ENCODE data around the gene ALDOA. TPM values are rescaled to one million over a fixed set of nuclear protein-coding genes. Genes with fewer than 3 reads are reported as not detected.

Gene ALDOA
- total RNA-seq, 2 donors from 2014 or later, result 2,548 to 2,783 TPM

DNA sequence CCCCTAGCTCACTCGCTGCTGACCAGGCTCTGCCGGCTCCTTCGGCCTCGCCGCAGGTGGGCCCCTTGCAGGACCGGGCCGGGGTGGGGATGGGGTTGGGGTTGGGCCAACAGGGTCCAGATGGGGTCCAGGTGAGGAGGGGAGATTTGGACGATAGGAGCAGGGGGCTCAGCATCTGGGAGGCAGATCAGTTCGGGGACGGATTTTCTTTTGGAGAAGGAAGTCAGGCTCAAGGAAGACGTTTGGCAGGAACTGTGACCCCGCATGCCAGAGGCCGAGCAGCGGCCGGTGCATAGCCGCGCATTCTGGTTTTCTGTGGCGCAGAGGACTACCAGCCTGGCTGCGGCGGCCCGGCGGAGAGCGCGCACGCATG lies 845 bp upstream of the ALDOA start:
- ATAC-seq (peak in 1 of 2 donors; percentile 1), DNase-seq (no peak)
- intact Hi-C loops (cut with DNase I), result no loop called here

DNA sequence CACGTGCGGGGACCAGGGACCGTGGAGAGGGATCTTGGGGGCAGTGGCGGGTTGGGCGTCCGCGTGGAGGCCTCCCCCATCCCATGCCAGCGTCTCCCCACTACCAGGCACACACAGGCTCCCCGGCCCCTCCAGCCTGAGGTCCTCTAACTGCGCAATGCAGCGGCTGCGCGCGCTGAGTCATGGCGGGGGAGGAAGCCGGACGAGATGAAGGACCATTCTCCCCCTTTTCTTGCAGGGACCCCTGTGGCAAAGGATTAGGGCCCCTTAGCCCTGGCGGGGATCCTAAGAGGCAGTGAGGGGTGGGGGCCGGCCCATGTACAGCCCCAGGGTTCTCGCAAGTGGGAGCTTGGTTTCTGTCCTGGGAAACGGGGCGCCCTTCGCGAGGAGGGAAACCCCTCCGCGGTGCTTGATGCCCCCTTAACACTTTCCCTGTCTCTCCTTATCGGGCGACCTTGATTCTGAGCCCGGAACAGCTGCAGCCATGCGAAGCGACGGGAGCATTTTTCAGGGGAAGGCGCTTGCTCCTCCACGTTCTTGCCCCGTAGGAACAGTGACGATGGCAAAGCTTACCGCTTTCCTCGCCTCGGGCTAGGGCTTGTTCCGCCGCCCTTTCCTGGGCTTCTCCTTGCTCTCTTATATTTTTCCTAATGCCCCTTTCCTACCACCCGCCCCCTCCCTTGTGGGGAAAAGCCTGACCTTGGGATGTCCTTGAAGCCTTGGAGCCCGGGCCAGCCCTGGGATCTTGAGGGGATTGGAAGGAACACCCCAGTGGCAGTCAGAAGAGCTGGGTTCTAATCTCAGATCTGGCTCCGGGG lies 592 bp downstream of the ALDOA start:
- no peak for DNase-seq
- intact Hi-C loops (cut with DNase I), result no loop called here
- peak; percentile 3 to 18 for ATAC-seq

DNA sequence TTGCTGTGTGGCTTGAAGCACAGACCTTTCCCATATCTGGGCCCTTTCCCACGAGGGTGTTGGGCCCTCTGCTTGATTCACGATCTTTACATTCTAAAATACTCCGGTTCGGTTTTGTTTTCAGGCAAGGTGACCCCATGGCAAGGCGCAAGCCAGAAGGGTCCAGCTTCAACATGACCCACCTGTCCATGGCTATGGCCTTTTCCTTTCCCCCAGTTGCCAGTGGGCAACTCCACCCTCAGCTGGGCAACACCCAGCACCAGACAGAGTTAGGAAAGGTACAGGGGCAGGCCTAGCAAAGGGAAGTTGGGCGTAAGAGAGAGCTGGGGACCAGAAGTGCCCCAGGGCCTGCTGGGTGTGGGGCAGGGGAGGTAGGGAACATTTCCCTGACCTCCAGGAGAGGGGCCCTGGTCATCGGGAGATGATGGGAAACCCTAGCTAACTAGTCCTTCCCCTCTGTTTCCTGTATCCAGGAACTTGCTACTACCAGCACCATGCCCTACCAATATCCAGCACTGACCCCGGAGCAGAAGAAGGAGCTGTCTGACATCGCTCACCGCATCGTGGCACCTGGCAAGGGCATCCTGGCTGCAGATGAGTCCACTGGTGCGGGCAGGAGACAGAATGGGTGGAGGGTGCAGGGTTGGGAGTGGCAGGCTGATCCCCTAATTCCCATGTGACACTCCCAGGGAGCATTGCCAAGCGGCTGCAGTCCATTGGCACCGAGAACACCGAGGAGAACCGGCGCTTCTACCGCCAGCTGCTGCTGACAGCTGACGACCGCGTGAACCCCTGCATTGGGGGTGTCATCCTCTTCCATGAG lies 1.4 kb downstream of the ALDOA start:
- peak; percentile 60 for DNase-seq
- intact Hi-C loops (cut with DNase I), result no loop called here
- no peak for ATAC-seq

DNA sequence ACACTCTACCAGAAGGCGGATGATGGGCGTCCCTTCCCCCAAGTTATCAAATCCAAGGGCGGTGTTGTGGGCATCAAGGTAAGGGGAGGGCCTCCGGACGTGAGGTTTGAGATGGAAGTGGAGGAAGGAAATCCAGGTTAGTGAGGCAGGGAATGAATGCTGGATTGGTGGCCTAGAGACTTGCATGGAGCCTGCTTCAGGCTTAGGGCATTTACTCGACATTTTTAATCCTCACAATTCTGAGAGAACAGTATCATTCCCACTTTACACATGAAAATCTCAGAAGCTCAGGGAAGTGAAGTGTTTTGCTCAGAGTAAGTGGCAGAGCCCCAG lies 2.0 kb downstream of the ALDOA start:
- ATAC-seq, result no peak
- intact Hi-C loops (cut with DNase I), result no loop called here
- DNase-seq, result no peak

DNA sequence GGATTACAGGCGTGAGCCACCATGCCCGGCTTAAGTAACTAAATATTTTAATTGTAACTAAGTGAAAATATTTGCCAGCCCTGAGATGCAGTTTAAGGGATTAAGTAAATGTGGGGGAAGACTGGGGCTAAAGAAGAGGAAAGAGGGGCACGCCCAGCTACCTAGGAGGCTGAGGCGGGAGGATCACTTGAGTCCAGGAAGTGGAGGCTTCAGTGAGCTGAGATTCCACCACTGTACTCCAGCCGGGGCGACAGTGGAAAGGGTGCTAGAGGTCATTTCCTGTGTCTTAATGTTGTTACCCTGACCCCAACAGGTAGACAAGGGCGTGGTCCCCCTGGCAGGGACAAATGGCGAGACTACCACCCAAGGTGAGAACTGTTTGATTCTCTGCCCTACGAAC lies 2.8 kb downstream of the ALDOA start:
- ATAC-seq, result no peak
- intact Hi-C loops (cut with DNase I), result no loop called here
- DNase-seq, result no peak

DNA sequence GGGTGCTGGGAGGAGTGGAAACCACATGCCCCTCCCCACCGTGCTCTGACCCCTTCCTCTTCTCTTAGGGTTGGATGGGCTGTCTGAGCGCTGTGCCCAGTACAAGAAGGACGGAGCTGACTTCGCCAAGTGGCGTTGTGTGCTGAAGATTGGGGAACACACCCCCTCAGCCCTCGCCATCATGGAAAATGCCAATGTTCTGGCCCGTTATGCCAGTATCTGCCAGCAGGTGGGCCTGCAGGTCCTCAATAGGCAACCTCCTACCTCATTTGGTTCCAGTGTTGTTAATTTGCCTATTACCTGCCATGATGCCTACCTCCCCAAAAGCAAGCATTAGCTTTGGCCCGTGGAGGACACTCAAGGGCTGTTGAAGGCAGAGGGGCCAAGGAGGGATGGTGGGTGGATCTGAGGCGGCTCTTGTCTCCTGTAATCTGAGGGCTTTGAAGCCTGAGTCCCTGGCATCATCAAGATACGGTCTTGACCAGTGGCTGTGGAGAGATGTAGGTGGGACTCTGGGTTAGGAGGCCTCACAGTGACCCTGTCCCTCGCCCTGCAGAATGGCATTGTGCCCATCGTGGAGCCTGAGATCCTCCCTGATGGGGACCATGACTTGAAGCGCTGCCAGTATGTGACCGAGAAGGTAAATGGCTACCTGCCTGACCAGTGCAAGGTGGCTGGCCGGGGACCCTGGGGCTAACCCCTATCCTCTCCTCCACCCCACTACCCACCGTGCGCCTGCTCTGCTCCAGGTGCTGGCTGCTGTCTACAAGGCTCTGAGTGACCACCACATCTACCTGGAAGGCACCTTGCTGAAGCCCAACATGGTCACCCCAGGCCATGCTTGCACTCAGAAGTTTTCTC lies 3.4 kb downstream of the ALDOA start:
- DNase-seq, result no peak
- intact Hi-C loops (cut with DNase I), result no loop called here
- ATAC-seq, result no peak

DNA sequence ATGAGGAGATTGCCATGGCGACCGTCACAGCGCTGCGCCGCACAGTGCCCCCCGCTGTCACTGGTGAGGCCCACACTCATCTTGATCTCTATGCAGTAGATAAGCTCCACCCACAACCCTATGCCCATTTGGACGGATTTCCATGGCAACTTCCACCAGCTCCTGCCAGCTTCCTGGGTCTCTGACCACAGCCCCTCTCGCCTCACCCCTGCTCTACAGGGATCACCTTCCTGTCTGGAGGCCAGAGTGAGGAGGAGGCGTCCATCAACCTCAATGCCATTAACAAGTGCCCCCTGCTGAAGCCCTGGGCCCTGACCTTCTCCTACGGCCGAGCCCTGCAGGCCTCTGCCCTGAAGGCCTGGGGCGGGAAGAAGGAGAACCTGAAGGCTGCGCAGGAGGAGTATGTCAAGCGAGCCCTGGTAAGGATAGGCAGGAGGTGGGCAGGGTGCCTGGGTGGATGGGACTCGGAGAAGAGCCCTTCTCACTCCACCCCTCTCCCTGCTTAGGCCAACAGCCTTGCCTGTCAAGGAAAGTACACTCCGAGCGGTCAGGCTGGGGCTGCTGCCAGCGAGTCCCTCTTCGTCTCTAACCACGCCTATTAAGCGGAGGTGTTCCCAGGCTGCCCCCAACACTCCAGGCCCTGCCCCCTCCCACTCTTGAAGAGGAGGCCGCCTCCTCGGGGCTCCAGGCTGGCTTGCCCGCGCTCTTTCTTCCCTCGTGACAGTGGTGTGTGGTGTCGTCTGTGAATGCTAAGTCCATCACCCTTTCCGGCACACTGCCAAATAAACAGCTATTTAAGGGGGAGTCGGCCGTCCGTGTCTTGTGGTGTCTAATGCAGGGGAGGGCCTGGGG lies 4.3 kb downstream of the ALDOA start:
- DNase-seq, result no peak

DNA sequence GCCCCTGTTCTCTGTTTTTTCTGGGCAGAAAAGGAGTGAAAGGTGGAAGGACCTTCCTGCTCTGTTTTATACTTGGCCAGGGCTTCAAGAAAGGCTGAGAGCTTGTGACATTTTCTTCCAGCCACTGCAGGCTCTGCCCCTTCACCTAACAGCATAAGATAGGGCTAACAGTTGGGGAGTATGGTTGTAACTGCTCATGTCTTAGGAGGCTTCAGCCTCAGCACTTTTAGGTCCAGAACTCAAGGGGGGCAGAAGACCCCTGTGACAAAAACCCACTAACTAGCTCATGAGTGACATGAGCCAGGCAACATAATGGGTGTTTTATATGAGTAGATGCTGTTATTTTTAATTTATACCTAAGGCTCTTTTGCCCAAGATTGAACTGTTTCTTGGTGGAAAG lies 4.9 kb downstream of the ALDOA start:
- intact Hi-C loops (cut with DNase I), result no loop called here
- DNase-seq (no peak), ATAC-seq (no peak)

More for the DNA sequence above, 4.3 kb downstream of the ALDOA start:
- intact Hi-C loops (cut with DNase I), result no loop called here
- ATAC-seq, result no peak

DNA sequence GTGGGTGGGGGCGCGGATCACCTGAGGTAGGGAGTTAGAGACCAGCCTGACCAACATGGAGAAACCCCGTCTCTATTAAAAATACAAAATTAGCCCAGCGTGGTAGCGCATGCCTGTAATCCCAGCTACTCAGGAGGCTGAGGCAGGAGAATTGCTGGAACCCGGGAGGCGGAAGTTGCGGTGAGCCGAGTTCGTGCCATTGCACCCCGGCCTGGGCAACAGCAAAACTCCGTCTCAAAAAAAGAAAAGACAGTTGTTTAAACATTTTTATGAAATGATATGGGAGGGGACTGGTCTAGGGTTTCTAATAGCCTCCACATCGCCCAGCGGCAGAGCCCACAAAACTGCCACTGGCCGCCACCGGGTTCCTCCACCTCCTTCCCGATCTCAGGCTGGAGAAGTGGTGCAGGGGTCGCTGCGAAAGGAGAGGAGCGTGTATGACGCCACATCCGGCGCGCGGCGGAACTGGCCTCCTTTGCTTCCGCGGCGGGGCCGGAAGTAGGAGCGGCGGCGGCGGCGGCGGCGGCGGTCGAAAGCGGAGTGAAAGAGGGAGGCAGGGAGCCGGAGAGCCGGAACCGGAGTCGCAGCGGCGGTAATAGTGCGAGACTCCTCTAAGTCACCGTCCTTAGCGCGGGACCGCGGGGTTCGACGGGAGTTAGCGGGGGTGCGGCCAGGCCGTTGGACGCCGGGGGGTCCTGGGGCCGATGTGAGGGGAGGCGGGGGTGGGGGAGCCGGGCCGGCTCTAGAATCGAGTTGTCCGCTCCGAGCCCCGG lies 10.1 kb downstream of the ALDOA start, which contains the start of gene PPP4C:
Gene PPP4C (plus strand): TSS at position 492 of the 773 bp plus-strand sequence. CDS start 384 bp downstream, outside the sequence.
- intact Hi-C loops (cut with DNase I), result no loop called here
- ATAC-seq, result peak; percentile 96 to 97
- peak; percentile 94 for DNase-seq

DNA sequence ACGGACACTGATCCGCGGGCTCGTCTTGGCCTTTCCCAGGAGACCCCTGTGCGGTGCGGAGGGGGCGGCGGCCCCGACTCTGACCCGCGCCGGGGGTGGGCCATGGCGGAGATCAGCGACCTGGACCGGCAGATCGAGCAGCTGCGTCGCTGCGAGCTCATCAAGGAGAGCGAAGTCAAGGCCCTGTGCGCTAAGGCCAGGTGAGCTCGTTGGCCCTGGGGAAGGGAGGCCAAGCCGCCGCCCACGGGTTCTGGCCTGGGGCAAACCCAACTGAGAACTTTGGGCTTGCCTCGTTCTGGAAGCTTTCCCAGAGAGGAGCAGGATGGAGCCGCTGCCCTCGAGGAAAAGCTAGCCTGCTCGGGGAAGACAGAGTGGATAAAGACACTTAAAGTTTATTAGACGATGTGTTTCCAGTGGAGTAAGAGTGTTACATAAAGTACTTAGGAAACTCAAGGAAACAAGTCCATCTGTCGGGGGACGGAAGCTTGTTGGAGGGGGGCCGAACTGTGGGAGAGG lies 10.8 kb downstream of the ALDOA start:
- DNase-seq (no peak), ATAC-seq (peak; percentile 17 to 19)
- intact Hi-C loops (cut with DNase I), result no loop called here

DNA sequence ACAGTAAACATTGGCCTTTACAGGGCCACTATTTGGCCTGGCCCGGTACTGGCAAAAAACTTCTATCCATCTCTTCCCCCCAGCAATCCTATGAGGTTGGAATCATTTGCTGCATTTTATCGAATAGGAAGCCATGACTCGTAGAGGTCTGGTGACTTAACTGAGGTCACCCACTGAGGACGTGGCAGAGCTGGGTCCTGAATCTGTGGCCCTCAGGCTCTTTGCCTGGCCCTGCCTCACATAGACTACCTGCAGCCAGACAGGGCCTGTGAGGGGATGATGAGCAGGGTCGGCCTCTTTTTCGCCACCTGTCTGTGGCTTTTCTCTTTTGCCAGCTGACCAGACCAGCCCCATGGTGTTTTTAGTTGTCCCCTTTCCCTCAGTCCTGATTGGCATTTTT lies 12.1 kb downstream of the ALDOA start:
- no peak for DNase-seq
- no peak for ATAC-seq
- intact Hi-C loops (cut with DNase I), result no loop called here

DNA sequence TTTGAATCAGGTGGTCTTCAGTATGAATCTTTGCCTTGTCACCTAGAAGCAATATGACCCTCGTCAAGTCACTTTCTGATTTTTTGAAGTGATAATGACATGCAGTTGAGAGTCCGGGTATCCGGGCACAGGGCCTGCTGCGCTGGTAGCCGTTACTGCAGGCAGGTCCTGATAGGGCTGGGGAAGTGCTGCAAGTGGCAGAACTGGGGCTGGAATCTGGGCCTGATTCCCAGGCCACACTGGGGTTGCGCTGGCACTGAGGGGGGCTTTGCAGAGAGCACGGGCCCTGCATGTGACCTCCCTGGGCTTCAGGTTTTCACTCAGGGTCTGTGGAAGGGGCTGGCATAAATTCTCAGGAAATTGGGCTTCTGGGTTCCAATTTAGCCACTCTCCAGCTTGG lies 13.2 kb downstream of the ALDOA start:
- ATAC-seq (no peak), DNase-seq (no peak)
- intact Hi-C loops (cut with DNase I), result no loop called here

DNA sequence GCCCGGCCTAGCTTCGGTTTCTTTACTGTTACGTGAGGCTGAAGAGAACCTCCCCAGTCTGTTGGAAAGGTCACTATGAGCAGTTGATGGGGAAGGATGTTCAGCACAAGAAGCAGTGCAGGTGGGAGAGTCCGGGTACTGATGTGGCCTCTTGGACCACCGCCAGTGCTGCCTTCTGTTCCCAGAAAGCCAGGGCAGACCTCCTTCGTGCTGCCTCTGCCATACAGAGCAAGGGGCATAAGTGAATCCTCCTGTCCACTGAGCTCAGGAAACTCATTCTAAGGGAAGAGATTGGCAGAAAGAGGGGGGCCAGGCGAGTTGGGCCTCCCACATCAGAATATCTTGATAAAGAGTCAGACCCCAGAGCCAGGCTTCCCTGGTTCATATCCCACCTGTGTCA lies 13.9 kb downstream of the ALDOA start:
- ATAC-seq (no peak), DNase-seq (no peak)
- intact Hi-C loops (cut with DNase I), result no loop called here

DNA sequence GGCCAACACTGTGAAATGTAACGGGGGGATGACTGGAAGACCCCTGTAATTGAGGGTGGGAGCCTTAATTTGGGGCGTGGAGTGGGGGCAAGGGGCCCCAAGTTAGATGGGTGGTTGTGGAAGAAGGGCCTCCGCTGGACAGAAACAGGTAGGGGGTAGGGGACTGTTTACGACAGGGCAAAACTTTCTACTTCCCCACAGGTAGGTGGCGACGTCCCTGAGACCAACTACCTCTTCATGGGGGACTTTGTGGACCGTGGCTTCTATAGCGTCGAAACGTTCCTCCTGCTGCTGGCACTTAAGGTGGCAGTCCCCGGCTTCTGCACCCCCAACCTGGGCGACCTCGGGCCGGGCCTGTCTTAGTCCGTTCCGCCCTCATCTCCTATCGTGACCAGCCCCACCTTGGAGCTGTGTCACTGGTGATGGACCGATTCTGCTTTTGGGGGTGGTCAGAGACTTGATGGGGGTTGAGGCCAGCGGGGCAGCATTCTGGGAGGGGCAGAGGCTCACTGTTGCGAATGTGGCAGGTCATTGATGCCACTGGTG lies 17.1 kb downstream of the ALDOA start:
- ATAC-seq, result no peak
- intact Hi-C loops (cut with DNase I), result no loop called here
- DNase-seq, result no peak

DNA sequence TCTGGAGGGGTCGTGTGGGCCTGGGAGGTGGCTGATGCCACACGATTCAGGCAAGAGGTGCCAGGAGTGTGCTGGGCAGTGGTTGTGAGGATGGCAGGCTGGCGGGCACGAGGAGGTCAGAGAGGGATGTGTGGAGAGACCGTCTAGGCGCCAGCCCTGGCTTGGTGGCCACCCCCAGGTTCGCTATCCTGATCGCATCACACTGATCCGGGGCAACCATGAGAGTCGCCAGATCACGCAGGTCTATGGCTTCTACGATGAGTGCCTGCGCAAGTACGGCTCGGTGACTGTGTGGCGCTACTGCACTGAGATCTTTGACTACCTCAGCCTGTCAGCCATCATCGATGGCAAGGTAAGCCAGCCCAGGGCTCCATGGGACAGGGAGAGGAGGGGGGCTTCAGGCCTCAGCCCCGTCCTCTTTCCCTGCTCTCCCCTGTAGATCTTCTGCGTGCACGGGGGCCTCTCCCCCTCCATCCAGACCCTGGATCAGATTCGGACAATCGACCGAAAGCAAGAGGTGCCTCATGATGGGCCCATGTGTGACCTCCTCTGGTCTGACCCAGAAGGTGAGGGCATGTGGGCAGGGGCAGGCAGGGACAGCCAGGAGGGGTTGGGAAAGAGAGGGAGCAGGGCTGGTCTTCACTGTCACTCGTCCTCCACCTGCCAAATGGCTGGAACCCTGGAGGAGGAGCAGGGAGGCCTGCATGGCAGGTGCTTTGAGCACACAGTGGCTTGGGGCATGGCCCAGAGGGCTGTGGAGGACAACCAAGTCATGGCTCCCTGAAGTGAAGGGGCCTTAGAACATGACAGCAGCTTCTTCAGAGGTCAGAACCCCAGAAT lies 17.9 kb downstream of the ALDOA start:
- DNase-seq, result no peak
- ATAC-seq, result no peak
- intact Hi-C loops (cut with DNase I), result no loop called here

DNA sequence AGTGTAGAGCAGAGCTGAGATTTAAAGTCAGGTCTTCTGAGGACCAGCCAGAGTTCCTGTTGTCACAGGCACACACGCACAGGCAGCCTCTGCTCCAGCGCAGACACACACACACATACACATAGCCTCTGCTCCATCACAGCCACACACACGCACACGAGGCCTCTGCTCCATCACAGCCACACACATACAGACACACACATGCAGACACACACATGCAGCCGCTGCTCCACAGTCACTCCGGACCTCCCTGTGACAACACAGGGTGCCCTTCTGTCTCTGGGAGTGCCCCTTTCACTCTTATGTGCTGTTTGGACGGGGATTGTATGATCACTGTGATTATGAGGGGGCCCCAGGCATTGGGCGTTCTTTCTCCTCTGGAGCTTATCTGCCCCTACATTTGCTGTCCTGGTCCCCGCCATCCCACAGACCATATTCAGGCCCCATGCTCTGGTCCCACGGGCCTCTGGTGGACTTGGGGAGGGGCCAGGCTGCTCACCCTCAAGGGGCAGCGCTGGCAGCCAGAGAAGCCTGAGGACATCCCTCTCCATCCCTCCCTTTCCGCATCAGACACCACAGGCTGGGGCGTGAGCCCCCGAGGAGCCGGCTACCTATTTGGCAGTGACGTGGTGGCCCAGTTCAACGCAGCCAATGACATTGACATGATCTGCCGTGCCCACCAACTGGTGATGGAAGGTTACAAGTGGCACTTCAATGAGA lies 18.7 kb downstream of the ALDOA start:
- DNase-seq (no peak), ATAC-seq (no peak)
- intact Hi-C loops (cut with DNase I), result no loop called here

Measured in left cardiac atrium (tissue), 4 donors.